H9 (cell line): ENCODE data around the gene ABHD17C. TPM values are rescaled to one million over a fixed set of nuclear protein-coding genes. Genes with fewer than 3 reads are reported as not detected.
A peak's percentile ranks its signal among the peaks of the same experiment; 100 is the strongest.

Experiments
- DNase-seq: peaks from one replicate; pipeline ENCODE4 v3.0.0-alpha.2; 2017
- H2AFZ ChIP-seq: one replicate; pipeline ENCODE4 v1.6.1; 2013; ENCODE audit warnings: mild to moderate bottlenecking, low read length, control low read depth, moderate library complexity
- H2AK5ac ChIP-seq: 2 replicates; pipeline ENCODE4 v1.6.1; 2013; ENCODE audit warnings: low read length, control low read depth, mixed read lengths; ENCODE audit not compliant: insufficient read length
- H2BK120ac ChIP-seq: one replicate; pipeline ENCODE4 v1.6.1; 2013; ENCODE audit warnings: low read depth, mild to moderate bottlenecking, low read length, control low read depth, inconsistent platforms; ENCODE audit not compliant: poor library complexity, severe bottlenecking
- H2BK12ac ChIP-seq: 2 replicates; pipeline ENCODE4 v1.6.1; 2013; ENCODE audit warnings: low read length, control low read depth, mixed read lengths, low read depth; ENCODE audit not compliant: insufficient read length
- H2BK15ac ChIP-seq: 2 replicates; pipeline ENCODE4 v1.6.1; 2013; ENCODE audit warnings: low read depth, low read length, control low read depth
- H2BK20ac ChIP-seq: one replicate; pipeline ENCODE4 v1.6.1; 2013; ENCODE audit warnings: low read depth, mild to moderate bottlenecking, low read length, control low read depth, inconsistent platforms; ENCODE audit not compliant: poor library complexity, severe bottlenecking
- H2BK5ac ChIP-seq: 2 replicates; pipeline ENCODE4 v1.6.1; 2013; ENCODE audit warnings: low read length, control low read depth, mixed read lengths; ENCODE audit not compliant: insufficient read length
- H3K14ac ChIP-seq: 2 replicates; pipeline ENCODE4 v1.6.1; 2013; ENCODE audit warnings: low read length, control low read depth; ENCODE audit not compliant: insufficient read depth
- H3K18ac ChIP-seq: 2 replicates; pipeline ENCODE4 v1.6.1; 2013; ENCODE audit warnings: low read depth, mild to moderate bottlenecking, mixed read lengths, low read length, control low read depth; ENCODE audit not compliant: insufficient read length
- H3K23ac ChIP-seq: 2 replicates; pipeline ENCODE4 v1.6.1; 2013; ENCODE audit warnings: low read length, control low read depth, mixed read lengths, low read depth; ENCODE audit not compliant: insufficient read length
- H3K23me2 ChIP-seq: 2 replicates; pipeline ENCODE4 v1.6.1; 2013; ENCODE audit warnings: low read depth, mild to moderate bottlenecking, mixed read lengths, low read length, control low read depth; ENCODE audit not compliant: insufficient read length, poor library complexity, severe bottlenecking
- H3K27ac ChIP-seq: 2 replicates; pipeline ENCODE4 v1.5.1; 2013; ENCODE audit warnings: low read length, control low read depth, mixed read lengths, low read depth; ENCODE audit not compliant: insufficient read length
- H3K27me3 ChIP-seq: 2 replicates; pipeline ENCODE4 v1.6.1; 2013; ENCODE audit warnings: low read length, control low read depth, inconsistent platforms; ENCODE audit not compliant: insufficient read depth
- H3K4ac ChIP-seq: 2 replicates; pipeline ENCODE4 v1.6.1; 2013; ENCODE audit warnings: low read depth, mild to moderate bottlenecking, control low read depth, inconsistent platforms, low read length, moderate library complexity
- H3K4me1 ChIP-seq: 2 replicates; pipeline ENCODE4 v1.6.1; 2013; ENCODE audit warnings: low read length, control low read depth, inconsistent platforms; ENCODE audit not compliant: insufficient read depth
- H3K4me2 ChIP-seq: 2 replicates; pipeline ENCODE4 v1.6.1; 2013; ENCODE audit warnings: low read length, control low read depth, mixed read lengths; ENCODE audit not compliant: insufficient read length, insufficient read depth
- H3K56ac ChIP-seq: 2 replicates; pipeline ENCODE4 v1.6.1; 2013; ENCODE audit warnings: low read depth, mild to moderate bottlenecking, mixed read lengths, low read length, control low read depth; ENCODE audit not compliant: insufficient read length
- H3K79me1 ChIP-seq: 2 replicates; pipeline ENCODE4 v1.6.1; 2013; ENCODE audit warnings: low read depth, mild to moderate bottlenecking, moderate library complexity, low read length, control low read depth, inconsistent platforms; ENCODE audit not compliant: insufficient read depth, poor library complexity, severe bottlenecking
- H3K79me2 ChIP-seq: 2 replicates; pipeline ENCODE4 v1.6.1; 2013; ENCODE audit warnings: low read length, control low read depth, inconsistent platforms; ENCODE audit not compliant: insufficient read depth
- H3K9ac ChIP-seq: 2 replicates; pipeline ENCODE4 v1.6.1; 2013; ENCODE audit warnings: low read length, control low read depth, mixed read lengths; ENCODE audit not compliant: insufficient read length; ENCODE audit errors: extremely low read depth
- H3K9me3 ChIP-seq: one replicate; pipeline ENCODE4 v1.6.1; 2013; ENCODE audit warnings: low read depth, low read length, inconsistent platforms; ENCODE audit not compliant: control insufficient read depth
- H3T11ph ChIP-seq: one replicate; pipeline ENCODE4 v1.6.1; 2013; ENCODE audit warnings: mild to moderate bottlenecking, low read length, control low read depth, inconsistent platforms
- H4K20me1 ChIP-seq: one replicate; pipeline ENCODE4 v1.6.1; 2013; ENCODE audit not compliant: control insufficient read depth, insufficient read length, insufficient read depth
- H4K5ac ChIP-seq: 2 replicates; pipeline ENCODE4 v1.6.1; 2013; ENCODE audit warnings: low read depth, mild to moderate bottlenecking, mixed read lengths, low read length, control low read depth; ENCODE audit not compliant: insufficient read length
- H4K8ac ChIP-seq: replicated peaks from 2 replicates; pipeline ENCODE4 v1.6.1; 2013; ENCODE audit warnings: low read length, control low read depth, mixed read lengths, low read depth; ENCODE audit not compliant: insufficient read length
- H4K91ac ChIP-seq: 2 replicates; pipeline ENCODE4 v1.6.1; 2013; ENCODE audit warnings: low read depth, mild to moderate bottlenecking, moderate library complexity, mixed read lengths, low read length, control low read depth; ENCODE audit not compliant: insufficient read length
- H3K27ac Mint-ChIP-seq, 3 experiments: 2 replicates in 2 of 3; 3 replicates in 1 of 3; pipeline ENCODE4 v1.8.0; 2020 to 2021; ENCODE audit warnings: mixed read lengths in 3 of 3, mild to moderate bottlenecking in 1 of 3, moderate library complexity in 1 of 3
- H3K27me3 Mint-ChIP-seq: 2 replicates; pipeline ENCODE4 v1.8.0; 2021; ENCODE audit warnings: low read depth, mild to moderate bottlenecking, moderate library complexity, mixed read lengths
- H3K36me3 Mint-ChIP-seq, 3 experiments: 2 replicates in 2 of 3; 3 replicates in 1 of 3; pipeline ENCODE4 v1.8.0; 2020 to 2021; ENCODE audit warnings: low read depth in 3 of 3, mixed read lengths in 3 of 3; ENCODE audit not compliant: insufficient read depth in 1 of 3
- H3K4me1 Mint-ChIP-seq, 2 experiments: 2 replicates each; pipeline ENCODE4 v1.8.0; 2020; ENCODE audit warnings: mixed read lengths in 2 of 2
- H3K4me3 Mint-ChIP-seq, 2 experiments: 2 replicates in 1 of 2; 3 replicates in 1 of 2; pipeline ENCODE4 v1.8.0; 2020 to 2021; ENCODE audit warnings: mild to moderate bottlenecking in 2 of 2, mixed read lengths in 2 of 2, moderate library complexity in 1 of 2
- H3K9me3 Mint-ChIP-seq, 2 experiments: 2 replicates in 1 of 2; 3 replicates in 1 of 2; pipeline ENCODE4 v1.8.0; 2020; ENCODE audit warnings: mild to moderate bottlenecking in 2 of 2, mixed read lengths in 2 of 2, moderate library complexity in 1 of 2
- CTCF ChIP-seq: fragments of 200-600 bp; sonication (generic); conservative IDR thresholded peaks from 3 replicates; pipeline ENCODE4 v1.8.0; 2021; ENCODE audit warnings: antibody characterized with exemption, mild to moderate bottlenecking
- WGBS: extraction: QIAGEN DNeasy Blood & Tissue Kit; methylation state at CpG from one replicate; pipeline ENCODE4 v1.1.7; 2013; ENCODE audit warnings: missing lambda C conversion rate, low lambda C conversion rate, mixed read lengths; ENCODE audit not compliant: insufficient read length; ENCODE audit errors: extremely low coverage; 5-methylcytosine and 5-hydroxymethylcytosine counted together
- total RNA-seq: library from RNA; stranded (reverse); gene quantifications from 2 replicates; pipeline ENCODE4 v1.2.1, GENCODE V29; 2021

ABHD17C gene
- total RNA-seq, 1 experiment from 2014 or later: 21.5 TPM

GRCh38 chr15:80693682-80694610, 1.2 kb upstream of the ABHD17C start:
- H3K4me1 ChIP-seq: no peaks in the 10 kb centered on the region
- Mint-ChIP-seq H3K36me3 (peaks cover 2 to 17% (median 7%) of the 10 kb centered on the region in 3 experiments; a peak in 4 of 7 replicates), H3K27me3 (peaks cover 26% of the 10 kb centered on the region), H3K9me3 (no peaks in the 10 kb centered on the region), H3K4me1 (peaks cover 31 to 33% of the 10 kb centered on the region in 2 experiments), H3K27ac (peak overlapping the region in 2 of 3 experiments; percentile 34 to 79; a peak in 1 of 7 replicates), H3K4me3 (peak overlapping the region; percentile 81 to 89)
- no peaks in the 10 kb centered on the region for H3K79me1 ChIP-seq
- H3K4me2 ChIP-seq: peak overlapping the region; percentile 83
- H3K9ac ChIP-seq: peak overlapping the region; percentile 35
- no peak for DNase-seq
- TF ChIP-seq CTCF: no peak
- no peak overlapping the region for H3K4ac ChIP-seq
- H3K27me3 ChIP-seq: peaks cover 7% of the 10 kb centered on the region; the same call in 1 of the 2 replicates
- peaks cover 5% of the 10 kb centered on the region for H3K23me2 ChIP-seq
- peak overlapping the region; percentile 69 for H2AFZ ChIP-seq
- peaks cover 5% of the 10 kb centered on the region; the same call in 1 of the 2 replicates for H3K79me2 ChIP-seq
- no peak overlapping the region for H4K5ac ChIP-seq
- no peaks in the 10 kb centered on the region for H3K9me3 ChIP-seq
- no peak overlapping the region for H3T11ph ChIP-seq
- no peak overlapping the region for H2BK20ac ChIP-seq
- no peak overlapping the region for H2BK5ac ChIP-seq
- no peak overlapping the region for H2BK12ac ChIP-seq
- H3K14ac ChIP-seq: no peak overlapping the region; the same call in 1 of the 2 replicates
- no peak overlapping the region for H2BK15ac ChIP-seq
- no peak overlapping the region for H3K18ac ChIP-seq
- H4K20me1 ChIP-seq: no peaks in the 10 kb centered on the region
- no peak overlapping the region for H4K8ac ChIP-seq
- WGBS: no CpG with 5 or more reads among the region's 15 CpGs
- no peak overlapping the region for H2AK5ac ChIP-seq
- H3K27ac ChIP-seq: no peak overlapping the region
- no peak overlapping the region for H4K91ac ChIP-seq
- H3K56ac ChIP-seq: no peak overlapping the region
- no peak overlapping the region for H2BK120ac ChIP-seq
- no peak overlapping the region for H3K23ac ChIP-seq
